Endothelial cell (in vitro differentiated cells): Measurements from ENCODE around the gene IL1R2. TPM values are rescaled to one million over a fixed set of nuclear protein-coding genes. Genes with fewer than 3 reads are reported as not detected.

Source experiments
- DNase-seq: peaks from one replicate; pipeline ENCODE4 v3.0.0; 2021; ENCODE audit warnings: low spot score
- H3K27ac Mint-ChIP-seq: one replicate; pipeline ENCODE4 v1.8.0; 2021; ENCODE audit warnings: mixed read lengths, inconsistent platforms; ENCODE audit not compliant: unreplicated experiment
- H3K27me3 Mint-ChIP-seq: one replicate; pipeline ENCODE4 v1.8.0; 2021; ENCODE audit warnings: mild to moderate bottlenecking, moderate library complexity, mixed read lengths, inconsistent platforms; ENCODE audit not compliant: unreplicated experiment
- H3K36me3 Mint-ChIP-seq: one replicate; pipeline ENCODE4 v1.8.0; 2021; ENCODE audit warnings: mild to moderate bottlenecking, low read depth, mixed read lengths, inconsistent platforms; ENCODE audit not compliant: unreplicated experiment
- H3K4me1 Mint-ChIP-seq: one replicate; pipeline ENCODE4 v1.8.0; 2021; ENCODE audit warnings: mild to moderate bottlenecking, mixed read lengths, inconsistent platforms; ENCODE audit not compliant: unreplicated experiment
- H3K4me3 Mint-ChIP-seq: one replicate; pipeline ENCODE4 v1.8.0; 2021; ENCODE audit warnings: mild to moderate bottlenecking, mixed read lengths, inconsistent platforms; ENCODE audit not compliant: unreplicated experiment
- H3K9me3 Mint-ChIP-seq: one replicate; pipeline ENCODE4 v1.8.0; 2021; ENCODE audit warnings: mixed read lengths, inconsistent platforms; ENCODE audit not compliant: unreplicated experiment
- total RNA-seq: library from RNA; stranded (reverse); fragmentation: NEBNext Ultra II Directional; extraction: Animal tissue kit (Norgen Biotek cat#: 25700); gene quantifications from one replicate; pipeline ENCODE4 v1.2.1, GENCODE V29; 2021; ENCODE audit not compliant: unreplicated experiment
- TF ChIP-seq, protein P1 (sequence below): fragments of 200-600 bp; sonication (generic); IDR thresholded peaks from one replicate; pipeline ENCODE4 v1.5.0; 2021; ENCODE audit warnings: antibody characterized with exemption; ENCODE audit not compliant: unreplicated experiment

The IL1R2 gene
- total RNA-seq, 1 donor from 2014 or later = not detected

DNA sequence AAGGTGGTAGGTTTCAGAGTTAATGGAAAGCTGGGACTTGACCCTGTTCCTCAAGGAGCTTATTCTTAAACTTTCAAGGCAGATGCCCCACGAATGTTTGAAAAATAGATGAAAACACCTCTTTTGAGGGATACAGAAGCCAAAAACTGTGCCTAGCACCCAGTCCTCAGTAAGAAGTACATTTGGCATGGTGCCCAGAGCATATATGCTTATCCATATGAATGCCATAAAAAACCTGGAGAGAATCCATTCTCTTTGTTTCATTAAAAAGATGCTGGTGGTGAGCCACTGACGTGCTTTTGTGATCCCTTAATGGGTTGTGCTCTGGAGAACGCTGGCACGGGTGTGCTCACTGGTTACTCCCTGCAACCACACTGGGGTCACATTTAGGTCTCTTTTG lies 69.0 kb downstream of the IL1R2 start:
- no peaks in the 10 kb centered on the region for H3K4me1 Mint-ChIP-seq
- no peaks in the 10 kb centered on the region for H3K9me3 Mint-ChIP-seq
- H3K36me3 Mint-ChIP-seq = no peaks in the 10 kb centered on the region
- DNase-seq = no peak
- H3K27me3 Mint-ChIP-seq = peaks cover 11% of the 10 kb centered on the region
- H3K4me3 Mint-ChIP-seq = no peak overlapping the region
- TF ChIP-seq, protein P1, sequence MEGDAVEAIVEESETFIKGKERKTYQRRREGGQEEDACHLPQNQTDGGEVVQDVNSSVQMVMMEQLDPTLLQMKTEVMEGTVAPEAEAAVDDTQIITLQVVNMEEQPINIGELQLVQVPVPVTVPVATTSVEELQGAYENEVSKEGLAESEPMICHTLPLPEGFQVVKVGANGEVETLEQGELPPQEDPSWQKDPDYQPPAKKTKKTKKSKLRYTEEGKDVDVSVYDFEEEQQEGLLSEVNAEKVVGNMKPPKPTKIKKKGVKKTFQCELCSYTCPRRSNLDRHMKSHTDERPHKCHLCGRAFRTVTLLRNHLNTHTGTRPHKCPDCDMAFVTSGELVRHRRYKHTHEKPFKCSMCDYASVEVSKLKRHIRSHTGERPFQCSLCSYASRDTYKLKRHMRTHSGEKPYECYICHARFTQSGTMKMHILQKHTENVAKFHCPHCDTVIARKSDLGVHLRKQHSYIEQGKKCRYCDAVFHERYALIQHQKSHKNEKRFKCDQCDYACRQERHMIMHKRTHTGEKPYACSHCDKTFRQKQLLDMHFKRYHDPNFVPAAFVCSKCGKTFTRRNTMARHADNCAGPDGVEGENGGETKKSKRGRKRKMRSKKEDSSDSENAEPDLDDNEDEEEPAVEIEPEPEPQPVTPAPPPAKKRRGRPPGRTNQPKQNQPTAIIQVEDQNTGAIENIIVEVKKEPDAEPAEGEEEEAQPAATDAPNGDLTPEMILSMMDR = no peak
- H3K27ac Mint-ChIP-seq = no peak overlapping the region

DNA sequence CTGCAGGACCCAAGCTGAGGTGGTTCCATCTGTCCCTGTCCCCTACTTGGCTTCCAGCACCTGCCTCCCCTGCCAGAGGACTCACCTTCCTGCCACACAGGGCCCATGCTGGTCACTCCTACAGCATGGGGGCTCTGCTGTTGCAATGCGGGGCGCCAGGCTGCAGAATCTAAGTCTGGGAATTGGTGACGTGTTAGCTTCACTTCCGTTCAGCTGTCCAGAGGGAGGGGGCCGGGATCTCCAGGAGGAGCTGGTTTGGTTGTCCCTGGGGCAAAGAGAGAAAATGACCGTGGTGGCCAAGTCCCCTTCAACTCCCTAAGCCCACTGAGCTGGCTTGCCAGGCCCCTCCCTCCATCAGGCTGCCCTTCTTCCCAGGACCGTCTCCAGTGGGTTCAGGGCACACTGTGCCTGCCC lies 69.5 kb downstream of the IL1R2 start:
- DNase-seq = no peak
- H3K27me3 Mint-ChIP-seq = peaks cover 11% of the 10 kb centered on the region
- peaks cover 4% of the 10 kb centered on the region for H3K4me1 Mint-ChIP-seq
- no peak overlapping the region for H3K4me3 Mint-ChIP-seq
- no peaks in the 10 kb centered on the region for H3K9me3 Mint-ChIP-seq
- TF ChIP-seq, protein P1 = no peak
- H3K27ac Mint-ChIP-seq = no peak overlapping the region
- H3K36me3 Mint-ChIP-seq = no peaks in the 10 kb centered on the region

DNA sequence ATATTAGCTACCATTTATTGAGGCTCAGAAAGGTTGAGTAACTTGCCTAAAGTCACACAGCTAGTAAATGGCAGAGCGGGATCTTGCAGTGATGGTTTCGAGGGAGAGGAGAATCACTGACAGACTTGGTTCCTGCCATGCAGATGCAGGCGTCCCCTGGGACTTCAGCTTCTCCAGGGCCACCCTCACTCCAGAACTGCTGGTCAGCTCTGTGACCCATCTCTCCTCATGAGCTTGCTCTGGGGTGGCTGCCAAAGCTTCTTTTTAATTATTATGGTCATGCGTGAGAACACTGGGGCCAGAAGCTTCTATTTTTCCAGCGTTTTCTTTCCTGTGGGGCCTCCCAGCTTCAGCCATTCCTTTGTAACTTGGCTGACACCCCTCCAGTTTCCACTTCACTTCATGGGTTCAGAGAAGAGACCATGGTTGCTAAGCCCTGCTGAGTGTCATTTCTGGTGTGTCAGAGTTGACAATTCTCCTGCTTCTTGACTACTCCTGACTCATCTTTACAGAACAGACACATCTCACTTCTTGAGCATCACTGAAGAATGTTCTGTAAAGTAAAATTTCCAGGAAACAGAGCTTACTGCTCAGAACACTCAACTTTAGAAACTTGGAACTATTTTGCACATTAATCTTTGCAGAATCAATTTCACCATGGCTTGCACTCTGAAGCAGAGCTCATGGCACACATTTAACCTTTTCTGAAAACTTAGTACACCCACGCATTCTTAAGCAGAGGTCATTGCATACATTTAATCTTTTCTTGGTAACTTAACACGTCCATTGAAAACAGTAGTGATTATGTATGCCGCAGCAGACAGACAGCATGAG lies 70.4 kb downstream of the IL1R2 start:
- TF ChIP-seq, protein P1 = no peak
- DNase-seq = no peak
- Mint-ChIP-seq H3K27me3 (peaks cover 11% of the 10 kb centered on the region), H3K4me1 (peaks cover 5% of the 10 kb centered on the region), H3K27ac (no peak overlapping the region), H3K9me3 (no peaks in the 10 kb centered on the region), H3K36me3 (no peaks in the 10 kb centered on the region), H3K4me3 (no peak overlapping the region)

DNA sequence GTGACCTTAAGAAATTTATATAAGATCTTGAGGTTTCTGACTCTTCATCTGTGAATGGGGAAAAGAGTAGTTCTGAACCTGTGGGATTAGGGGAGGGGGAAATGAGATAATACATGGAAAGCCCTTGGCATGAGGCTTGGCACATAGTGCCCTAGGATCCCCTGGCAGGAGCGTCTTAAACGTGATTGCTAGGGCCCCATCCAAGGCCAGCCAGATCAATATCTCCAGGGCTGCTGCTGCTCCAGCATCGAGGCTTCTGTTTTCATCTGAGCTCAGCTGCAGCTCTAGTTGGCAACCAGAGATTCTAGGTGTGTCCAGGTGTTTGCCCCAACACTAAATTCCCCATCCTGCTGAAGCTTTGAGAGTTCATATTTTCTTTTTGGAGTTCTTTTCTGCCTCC lies 71.0 kb downstream of the IL1R2 start:
- H3K9me3 Mint-ChIP-seq = no peaks in the 10 kb centered on the region
- DNase-seq = no peak
- TF ChIP-seq, protein P1 = no peak
- no peak overlapping the region for H3K4me3 Mint-ChIP-seq
- no peaks in the 10 kb centered on the region for H3K36me3 Mint-ChIP-seq
- peaks cover 5% of the 10 kb centered on the region for H3K4me1 Mint-ChIP-seq
- no peak overlapping the region for H3K27ac Mint-ChIP-seq
- peaks cover 11% of the 10 kb centered on the region for H3K27me3 Mint-ChIP-seq

DNA sequence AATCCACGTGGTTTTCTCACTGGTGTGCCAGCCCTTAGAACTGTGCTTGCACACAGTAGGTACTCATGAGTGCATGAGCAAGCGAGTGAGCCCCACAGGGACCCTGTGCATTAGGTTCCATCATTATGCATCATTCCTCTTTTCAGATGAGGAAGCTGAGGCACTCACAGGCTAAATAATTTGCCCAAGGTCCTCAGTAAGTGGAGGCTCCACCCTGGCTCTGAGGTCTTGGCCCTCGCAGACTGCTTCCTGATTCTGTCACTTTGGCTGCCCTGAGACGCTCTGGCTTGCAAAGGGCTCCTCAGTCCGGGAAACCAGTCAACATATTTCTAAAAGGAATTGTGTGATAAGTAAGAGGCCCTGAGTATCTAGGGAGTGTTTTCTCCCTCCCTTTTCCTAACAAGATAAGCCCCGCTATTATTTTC lies 71.7 kb downstream of the IL1R2 start:
- no peak for DNase-seq
- Mint-ChIP-seq H3K27me3 (peaks cover 13% of the 10 kb centered on the region), H3K4me1 (peaks cover 5% of the 10 kb centered on the region), H3K36me3 (no peaks in the 10 kb centered on the region), H3K9me3 (no peaks in the 10 kb centered on the region), H3K4me3 (no peak overlapping the region), H3K27ac (no peak overlapping the region)
- TF ChIP-seq, protein P1 = no peak
